NCI-H2081 (cell line): Measurements from ENCODE around the gene VASH1.

Experiments
- DNase-seq, 2 experiments: peaks; one replicate each; lab custom pipeline; 2025; lab: John Stamatoyannopoulos, UW

VASH1 gene

DNA sequence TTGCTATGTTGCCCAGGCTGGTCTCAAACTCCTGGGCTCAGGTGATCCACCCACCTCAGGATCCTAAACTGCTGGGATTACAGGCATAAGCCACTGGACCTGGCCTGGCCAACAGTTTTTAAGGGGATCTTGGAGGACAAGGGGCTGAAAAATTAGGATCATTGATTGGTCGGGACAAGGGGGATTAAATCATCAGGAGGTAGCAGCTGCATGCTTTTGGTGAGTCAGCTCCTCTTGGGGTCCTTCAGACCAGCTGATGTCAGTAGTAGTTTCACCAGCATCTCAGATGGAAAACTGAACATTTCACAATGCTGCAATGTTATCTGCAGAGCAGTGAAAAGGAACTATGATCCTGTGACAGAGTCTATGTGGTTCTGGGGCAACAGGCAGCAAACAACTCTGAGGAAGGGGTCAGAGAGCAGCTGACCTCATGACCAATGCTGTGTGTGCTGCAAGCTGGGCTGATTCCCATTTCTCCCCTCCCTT lies 71.3 kb downstream of the VASH1 start:
- DNase-seq = no peak
